GM12878 (cell line): Measurements from ENCODE around the gene ATP1B1. TPM values are rescaled to one million over a fixed set of nuclear protein-coding genes. Genes with fewer than 3 reads are reported as not detected.

Source experiments
- ATF7 ChIP-seq: fragments of 450-650 bp; IDR thresholded peaks from 2 replicates; pipeline ENCODE4 v1.6.1; 2016; ENCODE audit warnings: low read depth, mild to moderate bottlenecking
- BACH1 ChIP-seq: fragments of 450-650 bp; IDR thresholded peaks from 2 replicates; pipeline ENCODE4 v1.6.1; 2017; ENCODE audit warnings: mild to moderate bottlenecking, borderline replicate concordance
- BHLHE40 ChIP-seq, 2 experiments: fragments of 450-650 bp in 1 of 2; IDR thresholded peaks; 2 replicates each; pipeline ENCODE4 v1.6.1; 2011 to 2017; ENCODE audit warnings: low read depth in 2 of 2, borderline replicate concordance in 1 of 2, improper control_type of control experiment in 1 of 2, low read length in 1 of 2, mild to moderate bottlenecking in 1 of 2
- CBFB ChIP-seq: IDR thresholded peaks from 2 replicates; pipeline ENCODE4 v1.6.1; 2016; ENCODE audit warnings: antibody characterized with exemption, low read depth
- CHD4 ChIP-seq: fragments of 200-600 bp; sonication (generic); IDR thresholded peaks from 2 replicates; pipeline ENCODE4 v1.6.1; 2016; ENCODE audit warnings: mild to moderate bottlenecking
- GABPA ChIP-seq: IDR thresholded peaks from 2 replicates; pipeline ENCODE4 v1.6.1; 2014; ENCODE audit warnings: antibody characterized with exemption, low read depth, mild to moderate bottlenecking, inconsistent platforms
- IKZF1 ChIP-seq: fragments of 450-650 bp; conservative IDR thresholded peaks from 2 replicates; pipeline ENCODE4 v1.6.1; 2017; ENCODE audit warnings: antibody characterized with exemption, mild to moderate bottlenecking
- MEF2B ChIP-seq: fragments of 450-650 bp; IDR thresholded peaks from 2 replicates; pipeline ENCODE4 v1.6.1; 2018; ENCODE audit warnings: mild to moderate bottlenecking, moderate library complexity; ENCODE audit not compliant: partially characterized antibody, poor library complexity, severe bottlenecking
- NFYB ChIP-seq: IDR thresholded peaks from 2 replicates; pipeline ENCODE4 v1.6.1; 2011; ENCODE audit warnings: low read depth, mild to moderate bottlenecking, low read length, improper control_type of control experiment, moderate library complexity; ENCODE audit not compliant: insufficient read depth
- NR2C1 ChIP-seq: fragments of 450-650 bp; IDR thresholded peaks from 2 replicates; pipeline ENCODE4 v1.6.1; 2017; ENCODE audit warnings: antibody characterized with exemption, mild to moderate bottlenecking, moderate library complexity
- NR2F1 ChIP-seq: fragments of 450-650 bp; conservative IDR thresholded peaks from 2 replicates; pipeline ENCODE4 v1.6.1; 2017; ENCODE audit warnings: mild to moderate bottlenecking
- POU2F2 ChIP-seq: IDR thresholded peaks from 3 replicates; pipeline ENCODE4 v1.6.1; 2011; ENCODE audit warnings: low read depth, mild to moderate bottlenecking, low read length, borderline replicate concordance
- SIN3A ChIP-seq: IDR thresholded peaks from 2 replicates; pipeline ENCODE4 v1.6.1; 2012; ENCODE audit warnings: low read depth, low read length, improper control_type of control experiment
- SUPT20H ChIP-seq: IDR thresholded peaks from 2 replicates; pipeline ENCODE4 v1.6.1; 2011; ENCODE audit warnings: low read depth, mild to moderate bottlenecking, low read length, moderate library complexity, borderline replicate concordance; ENCODE audit not compliant: control insufficient read depth
- TBL1XR1 ChIP-seq: IDR thresholded peaks from 2 replicates; pipeline ENCODE4 v1.6.1; 2012; ENCODE audit warnings: low read depth, low read length, improper control_type of control experiment
- ZNF217 ChIP-seq: fragments of 450-650 bp; IDR thresholded peaks from 2 replicates; pipeline ENCODE4 v1.6.1; 2017; ENCODE audit warnings: antibody characterized with exemption, mild to moderate bottlenecking
- polyA plus RNA-seq, 11 experiments: library from polyadenylated mRNA; depleted of rRNA in 4 of 11; unstranded in 6 of 11; stranded (reverse) in 5 of 11; fragments of >200 nt; fragmentation: Nextera tagmentation in 4 of 11; fragmentation: Illumina TruSeq in 1 of 11; extraction: Ambion mirVana in 4 of 11; extraction: Trizol in 1 of 11; gene quantifications; 1 replicate in 1 of 11; 2 replicates in 10 of 11; pipeline versions ENCODE4 v1.2.1 to v1.2.3, GENCODE V29; 2011 to 2016; ENCODE audit warnings: inconsistent platforms in 2 of 11, missing spikeins in 2 of 11, low read depth in 1 of 11
- total RNA-seq, 4 experiments: library from RNA; depleted of rRNA in 3 of 4; stranded (reverse); fragments of >200 nt in 3 of 4; fragmentation: Illumina TruSeq in 1 of 4; extraction: Trizol in 1 of 4; gene quantifications; 2 replicates each; pipeline versions ENCODE4 v1.2.1 to v1.2.3, GENCODE V29; 2013 to 2021
- TF ChIP-seq, protein P1 (sequence below): IDR thresholded peaks from 2 replicates; pipeline ENCODE4 v1.6.1; 2012; ENCODE audit warnings: low read depth, low read length, improper control_type of control experiment
- TF ChIP-seq, protein P2 (sequence below): fragments of 450-650 bp; IDR thresholded peaks from 2 replicates; pipeline ENCODE4 v1.6.1; 2016; ENCODE audit warnings: mild to moderate bottlenecking
- TF ChIP-seq, protein P3 (sequence below), 3 experiments: IDR thresholded peaks in 2 of 3; conservative IDR thresholded peaks in 1 of 3; 2 replicates each; pipeline ENCODE4 v1.5.1; 2011; ENCODE audit warnings: low read depth in 3 of 3, low read length in 3 of 3, mild to moderate bottlenecking in 3 of 3, control low read depth in 2 of 3, moderate library complexity in 2 of 3, inconsistent platforms in 1 of 3, mixed read lengths in 1 of 3; ENCODE audit not compliant: control insufficient read depth in 2 of 3, insufficient read depth in 1 of 3; ENCODE audit errors: extremely low read depth in 1 of 3

ATP1B1 gene
- total and polyA plus RNA-seq, 10 of the 15 experiments (the other 5 are each of a cell fraction or from before 2014, with no cell fraction given), result 0.84 to 14.0 (median 1.4) TPM

- TF ChIP-seq POU2F2, result peak; percentile 33; the same call in 1 of the 3 replicates
- TF ChIP-seq NFYB, result no peak
- 0 out of 2 replicates have a peak, but pooled peaks have one; percentile 33 for TF ChIP-seq SIN3A
- no peak for TF ChIP-seq SUPT20H
- TF ChIP-seq BHLHE40 (IDR thresholded peaks at IDR 0.05; ENCODE audit: borderline replicate concordance in 1 of 2, low read depth in 2 of 2, low read length in 1 of 2), result peak; percentile 26 to 60; a peak in 3 of 4 replicates
- peak; percentile 49; the same call in 1 of the 2 replicates for TF ChIP-seq ZNF217
- TF ChIP-seq CBFB, result no peak
- peak; percentile 37; the same call in 1 of the 2 replicates for TF ChIP-seq NR2F1
- TF ChIP-seq, protein P1, sequence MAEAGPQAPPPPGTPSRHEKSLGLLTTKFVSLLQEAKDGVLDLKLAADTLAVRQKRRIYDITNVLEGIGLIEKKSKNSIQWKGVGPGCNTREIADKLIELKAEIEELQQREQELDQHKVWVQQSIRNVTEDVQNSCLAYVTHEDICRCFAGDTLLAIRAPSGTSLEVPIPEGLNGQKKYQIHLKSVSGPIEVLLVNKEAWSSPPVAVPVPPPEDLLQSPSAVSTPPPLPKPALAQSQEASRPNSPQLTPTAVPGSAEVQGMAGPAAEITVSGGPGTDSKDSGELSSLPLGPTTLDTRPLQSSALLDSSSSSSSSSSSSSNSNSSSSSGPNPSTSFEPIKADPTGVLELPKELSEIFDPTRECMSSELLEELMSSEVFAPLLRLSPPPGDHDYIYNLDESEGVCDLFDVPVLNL, result no peak
- TF ChIP-seq CHD4, result no peak
- no peak for TF ChIP-seq GABPA
- no peak for TF ChIP-seq BACH1
- TF ChIP-seq, protein P2, sequence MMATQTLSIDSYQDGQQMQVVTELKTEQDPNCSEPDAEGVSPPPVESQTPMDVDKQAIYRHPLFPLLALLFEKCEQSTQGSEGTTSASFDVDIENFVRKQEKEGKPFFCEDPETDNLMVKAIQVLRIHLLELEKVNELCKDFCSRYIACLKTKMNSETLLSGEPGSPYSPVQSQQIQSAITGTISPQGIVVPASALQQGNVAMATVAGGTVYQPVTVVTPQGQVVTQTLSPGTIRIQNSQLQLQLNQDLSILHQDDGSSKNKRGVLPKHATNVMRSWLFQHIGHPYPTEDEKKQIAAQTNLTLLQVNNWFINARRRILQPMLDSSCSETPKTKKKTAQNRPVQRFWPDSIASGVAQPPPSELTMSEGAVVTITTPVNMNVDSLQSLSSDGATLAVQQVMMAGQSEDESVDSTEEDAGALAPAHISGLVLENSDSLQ, result 0 out of 2 replicates have a peak, but pooled peaks have one; percentile 33
- TF ChIP-seq MEF2B, result no peak
- TF ChIP-seq TBL1XR1, result no peak
- peak; percentile 5; the same call in 1 of the 2 replicates for TF ChIP-seq IKZF1
- no peak for TF ChIP-seq NR2C1
- 0 out of 2 replicates have a peak, but pooled peaks have one; percentile 6 for TF ChIP-seq ATF7
- TF ChIP-seq, protein P3, sequence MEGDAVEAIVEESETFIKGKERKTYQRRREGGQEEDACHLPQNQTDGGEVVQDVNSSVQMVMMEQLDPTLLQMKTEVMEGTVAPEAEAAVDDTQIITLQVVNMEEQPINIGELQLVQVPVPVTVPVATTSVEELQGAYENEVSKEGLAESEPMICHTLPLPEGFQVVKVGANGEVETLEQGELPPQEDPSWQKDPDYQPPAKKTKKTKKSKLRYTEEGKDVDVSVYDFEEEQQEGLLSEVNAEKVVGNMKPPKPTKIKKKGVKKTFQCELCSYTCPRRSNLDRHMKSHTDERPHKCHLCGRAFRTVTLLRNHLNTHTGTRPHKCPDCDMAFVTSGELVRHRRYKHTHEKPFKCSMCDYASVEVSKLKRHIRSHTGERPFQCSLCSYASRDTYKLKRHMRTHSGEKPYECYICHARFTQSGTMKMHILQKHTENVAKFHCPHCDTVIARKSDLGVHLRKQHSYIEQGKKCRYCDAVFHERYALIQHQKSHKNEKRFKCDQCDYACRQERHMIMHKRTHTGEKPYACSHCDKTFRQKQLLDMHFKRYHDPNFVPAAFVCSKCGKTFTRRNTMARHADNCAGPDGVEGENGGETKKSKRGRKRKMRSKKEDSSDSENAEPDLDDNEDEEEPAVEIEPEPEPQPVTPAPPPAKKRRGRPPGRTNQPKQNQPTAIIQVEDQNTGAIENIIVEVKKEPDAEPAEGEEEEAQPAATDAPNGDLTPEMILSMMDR (IDR thresholded peaks at IDR 0.05 in 2 of 3, conservative IDR thresholded peaks at IDR 0.05 in 1 of 3; ENCODE audit: control insufficient read depth in 2 of 3, extremely low read depth in 1 of 3, insufficient read depth in 1 of 3, low read depth in 3 of 3, low read length in 3 of 3), result peak; percentile 37 to 55 (median 53); a peak in 5 of 6 replicates
These were observed 2.5 kb downstream of the ATP1B1 start (continued) for GRCh38 chr1:169108863-169109560.
